MCF 10A (cell line): ENCODE results near the gene ARHGEF10L. TPM values are rescaled to one million over a fixed set of nuclear protein-coding genes. Genes with fewer than 3 reads are reported as not detected.

Experiments
- BruUV-seq: library from RNA; stranded (reverse); fragments of 400-500 nt; replicated peaks from 2 replicates; lab custom pipeline; 2021; lab: Mats Ljungman, UMichigan
- CTCF ChIA-PET: fragments of 300-600 bp; sonication (Branson Sonifier 250); formaldehyde crosslinking; extraction: SDS; loops from one replicate; lab custom pipeline; 2021; ENCODE audit warnings: antibody characterized with exemption, inconsistent platforms; lab: Yijun Ruan, JAX
- POLR2A ChIA-PET: fragments of 300-600, 350-650 bp; sonication (Branson Sonifier 250); formaldehyde crosslinking; extraction: SDS; loops from one replicate; lab custom pipeline; 2020; ENCODE audit warnings: antibody characterized with exemption, inconsistent platforms; lab: Yijun Ruan, JAX
- DNase-seq: peaks from one replicate; pipeline ENCODE4 v3.0.0-alpha.2; 2018; ENCODE audit not compliant: unreplicated experiment
- H3K27ac Mint-ChIP-seq: one replicate; pipeline ENCODE4 v1.8.0; 2022; ENCODE audit warnings: mild to moderate bottlenecking, low read depth, mixed read lengths; ENCODE audit not compliant: unreplicated experiment
- H3K27me3 Mint-ChIP-seq: one replicate; pipeline ENCODE4 v1.8.0; 2022; ENCODE audit warnings: mixed read lengths; ENCODE audit not compliant: insufficient read depth, unreplicated experiment
- H3K36me3 Mint-ChIP-seq: one replicate; pipeline ENCODE4 v1.8.0; 2022; ENCODE audit warnings: mild to moderate bottlenecking, moderate library complexity, mixed read lengths; ENCODE audit not compliant: insufficient read depth, unreplicated experiment
- H3K4me1 Mint-ChIP-seq: one replicate; pipeline ENCODE4 v1.8.0; 2022; ENCODE audit warnings: mixed read lengths; ENCODE audit not compliant: insufficient read depth, unreplicated experiment
- H3K4me3 Mint-ChIP-seq: one replicate; pipeline ENCODE4 v1.8.0; 2022; ENCODE audit warnings: mild to moderate bottlenecking, moderate library complexity, mixed read lengths; ENCODE audit not compliant: unreplicated experiment
- H3K9me3 Mint-ChIP-seq: one replicate; pipeline ENCODE4 v1.8.0; 2022; ENCODE audit warnings: mixed read lengths; ENCODE audit not compliant: unreplicated experiment
- intact Hi-C: fragments of 100-400 bp; cut with micrococcal nuclease; formaldehyde crosslinking; loops from 2 replicates; pipeline ENCODE4 v1.14.1; 2022
- total RNA-seq: library from RNA; stranded (reverse); gene quantifications from 2 replicates; pipeline ENCODE4 v1.2.3, GENCODE V29; 2022
- TF ChIP-seq, protein P1 (sequence below): fragments of 200-600 bp; IDR thresholded peaks from one replicate; pipeline ENCODE4 v1.8.0; 2022; ENCODE audit warnings: antibody characterized with exemption, mild to moderate bottlenecking; ENCODE audit not compliant: unreplicated experiment

ARHGEF10L gene
- total RNA-seq, 1 experiment from 2014 or later: 5.0 TPM

DNA sequence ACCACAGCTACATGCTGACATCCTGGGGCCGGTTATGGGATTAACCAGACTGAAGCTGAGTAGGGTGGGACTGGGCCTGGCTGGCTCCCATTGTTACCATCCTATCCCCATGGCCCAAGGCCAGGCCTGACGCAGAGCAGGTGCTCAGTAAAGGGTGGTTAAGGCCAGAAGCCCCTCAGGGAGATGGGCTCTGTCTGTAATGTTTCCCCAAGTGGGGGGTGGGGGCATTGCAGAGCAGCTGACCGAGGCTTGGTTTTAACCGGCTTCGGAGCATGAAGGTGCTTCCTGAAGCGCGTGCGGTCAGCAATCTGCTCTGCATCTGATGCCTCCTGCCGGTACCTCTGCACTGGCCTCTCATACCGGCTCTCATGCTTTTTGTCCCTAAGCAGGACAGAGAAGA, 132.2 kb downstream of the ARHGEF10L start:
- Mint-ChIP-seq H3K36me3 (peaks cover 4% of the 10 kb centered on the region), H3K27ac (no peak overlapping the region), H3K4me1 (no peaks in the 10 kb centered on the region), H3K9me3 (no peaks in the 10 kb centered on the region), H3K4me3 (no peak overlapping the region), H3K27me3 (no peaks in the 10 kb centered on the region)
- intact Hi-C loops: no loop called here
- POLR2A ChIA-PET: no interaction called here
- TF ChIP-seq, protein P1, sequence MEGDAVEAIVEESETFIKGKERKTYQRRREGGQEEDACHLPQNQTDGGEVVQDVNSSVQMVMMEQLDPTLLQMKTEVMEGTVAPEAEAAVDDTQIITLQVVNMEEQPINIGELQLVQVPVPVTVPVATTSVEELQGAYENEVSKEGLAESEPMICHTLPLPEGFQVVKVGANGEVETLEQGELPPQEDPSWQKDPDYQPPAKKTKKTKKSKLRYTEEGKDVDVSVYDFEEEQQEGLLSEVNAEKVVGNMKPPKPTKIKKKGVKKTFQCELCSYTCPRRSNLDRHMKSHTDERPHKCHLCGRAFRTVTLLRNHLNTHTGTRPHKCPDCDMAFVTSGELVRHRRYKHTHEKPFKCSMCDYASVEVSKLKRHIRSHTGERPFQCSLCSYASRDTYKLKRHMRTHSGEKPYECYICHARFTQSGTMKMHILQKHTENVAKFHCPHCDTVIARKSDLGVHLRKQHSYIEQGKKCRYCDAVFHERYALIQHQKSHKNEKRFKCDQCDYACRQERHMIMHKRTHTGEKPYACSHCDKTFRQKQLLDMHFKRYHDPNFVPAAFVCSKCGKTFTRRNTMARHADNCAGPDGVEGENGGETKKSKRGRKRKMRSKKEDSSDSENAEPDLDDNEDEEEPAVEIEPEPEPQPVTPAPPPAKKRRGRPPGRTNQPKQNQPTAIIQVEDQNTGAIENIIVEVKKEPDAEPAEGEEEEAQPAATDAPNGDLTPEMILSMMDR: no peak
- no TSS peak for BruUV-seq
- no peak for DNase-seq
- CTCF ChIA-PET: no interaction called here

DNA sequence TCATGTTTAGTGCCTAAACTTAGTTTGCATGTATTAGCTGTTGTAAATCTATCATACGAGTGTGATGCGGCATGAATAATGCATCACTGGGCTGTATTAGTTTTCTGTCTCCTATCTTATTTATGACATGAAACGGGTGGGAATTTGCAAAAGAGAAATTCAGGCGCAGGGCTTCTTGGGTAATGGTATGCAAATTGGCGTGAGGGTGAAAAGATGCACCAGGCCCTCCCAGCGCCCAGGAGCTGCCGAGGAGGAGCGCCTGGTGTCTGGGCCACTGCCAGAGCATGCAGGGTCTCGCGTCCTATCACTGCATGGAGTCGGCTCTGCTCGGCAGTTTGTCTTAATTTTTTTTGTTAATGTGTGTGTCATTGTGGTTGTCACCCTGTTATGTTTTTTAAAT, 132.7 kb downstream of the ARHGEF10L start:
- DNase-seq: no peak

DNA sequence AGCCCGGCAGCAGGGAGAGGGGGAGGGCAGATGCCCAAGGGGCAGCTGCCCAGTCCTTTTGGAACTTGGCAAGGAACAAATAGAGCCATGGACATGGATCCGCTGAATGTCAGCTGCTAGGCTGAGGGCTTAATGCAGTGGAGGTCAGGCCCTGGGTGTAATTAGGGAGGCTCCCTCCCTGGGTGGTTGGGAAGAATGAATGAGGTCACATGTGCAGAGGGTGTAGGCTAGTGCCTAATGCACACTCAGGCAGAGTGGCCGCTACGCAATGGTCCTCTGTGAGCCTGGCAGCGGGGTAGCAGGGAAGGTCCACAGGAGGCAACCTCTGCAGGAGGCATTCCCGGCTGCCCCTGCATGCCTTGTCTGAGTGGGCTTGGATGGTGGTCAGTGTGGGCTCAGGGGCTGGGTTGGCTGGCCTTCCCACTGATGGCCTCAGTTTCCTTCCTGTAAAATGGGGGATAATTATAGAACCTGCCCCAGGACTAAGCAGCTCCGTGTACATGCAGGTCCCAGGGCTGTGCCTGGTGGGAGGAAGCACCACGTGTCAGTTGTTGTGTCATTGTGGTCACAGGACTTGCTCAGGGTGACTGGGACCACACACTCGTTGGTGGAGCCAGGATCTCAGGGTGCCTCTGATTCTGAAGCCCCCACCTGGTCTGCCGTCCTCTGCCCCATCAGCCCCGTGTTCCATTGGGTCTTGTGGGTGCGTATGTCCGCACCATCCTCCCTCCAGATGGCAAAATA, 134.0 kb downstream of the ARHGEF10L start:
- Mint-ChIP-seq H3K4me3 (no peak overlapping the region), H3K27me3 (no peaks in the 10 kb centered on the region), H3K9me3 (no peaks in the 10 kb centered on the region), H3K36me3 (no peaks in the 10 kb centered on the region), H3K27ac (peak overlapping the region; percentile 14), H3K4me1 (no peaks in the 10 kb centered on the region)
- POLR2A ChIA-PET: no interaction called here
- no peak for DNase-seq
- intact Hi-C loops: no loop called here
- BruUV-seq: no TSS peak
- TF ChIP-seq, protein P1: no peak
- CTCF ChIA-PET: interaction anchor here (1.0 to 1.2 kb wide), 3 partner anchors 11 to 906 kb away, joined by 3 to 6 read pairs (median 4); no protein-coding TSS in a partner anchor

More for the DNA sequence above, 132.7 kb downstream of the ARHGEF10L start:
- H3K4me3 Mint-ChIP-seq: no peak overlapping the region
- intact Hi-C loops: no loop called here
- BruUV-seq: no TSS peak
- H3K4me1 Mint-ChIP-seq: no peaks in the 10 kb centered on the region
- H3K27me3 Mint-ChIP-seq: no peaks in the 10 kb centered on the region
- POLR2A ChIA-PET: interaction anchor here (0.7 kb wide), 1 partner anchor 16 kb away, joined by 4 read pairs; no protein-coding TSS in a partner anchor
- H3K27ac Mint-ChIP-seq: no peak overlapping the region
- H3K36me3 Mint-ChIP-seq: peaks cover 4% of the 10 kb centered on the region
- CTCF ChIA-PET: interaction anchor here (1.0 kb wide), 1 partner anchor 907 kb away, joined by 3 read pairs; no protein-coding TSS in a partner anchor
- TF ChIP-seq, protein P1: no peak
- no peaks in the 10 kb centered on the region for H3K9me3 Mint-ChIP-seq

DNA sequence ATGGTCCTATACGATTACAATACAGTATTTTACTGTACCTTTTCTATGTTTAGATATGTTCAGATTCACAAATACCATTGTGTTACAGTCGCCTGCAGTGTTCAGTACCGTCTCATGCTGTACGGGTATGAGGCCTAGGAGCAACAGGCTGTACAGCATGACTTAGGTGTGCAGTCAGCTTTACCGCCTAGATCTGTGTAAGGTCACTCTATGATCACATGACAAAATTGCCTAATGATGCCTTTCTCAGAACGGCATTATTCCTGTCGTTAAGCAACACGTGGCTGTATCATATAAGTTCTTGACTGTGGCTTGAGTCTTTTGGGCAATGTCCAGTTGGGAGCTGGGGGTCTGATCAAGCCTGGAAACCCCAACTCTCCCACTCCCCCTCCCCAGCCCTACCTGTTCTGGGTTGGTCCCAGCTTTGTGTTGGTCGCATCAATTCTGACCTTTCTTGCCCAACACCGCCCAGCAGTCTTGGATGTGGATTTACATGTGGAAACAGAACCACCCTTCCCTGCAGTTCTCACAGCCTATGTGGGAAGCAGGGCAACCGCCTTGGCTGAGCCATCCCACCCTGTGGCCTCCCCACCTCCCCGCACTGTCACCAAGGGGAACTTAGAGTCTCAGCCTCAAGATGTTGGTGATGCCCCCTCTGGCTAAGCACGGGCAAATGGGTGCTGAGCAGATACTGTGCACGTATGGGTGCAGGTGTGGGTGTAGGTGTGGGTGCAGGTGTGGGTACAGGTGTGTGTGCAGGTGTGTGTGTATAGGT, 135.4 kb downstream of the ARHGEF10L start:
- Mint-ChIP-seq H3K4me3 (no peak overlapping the region), H3K9me3 (no peaks in the 10 kb centered on the region), H3K4me1 (no peaks in the 10 kb centered on the region), H3K27ac (peak overlapping the region; percentile 49), H3K36me3 (no peaks in the 10 kb centered on the region), H3K27me3 (no peaks in the 10 kb centered on the region)
- ChIA-PET POLR2A (no interaction called here), CTCF (interaction anchor here (0.7 kb wide), 1 partner anchor 359 kb away, joined by 4 read pairs; no protein-coding TSS in a partner anchor)
- intact Hi-C loops: no loop called here
- no peak for DNase-seq
- BruUV-seq: no TSS peak
- TF ChIP-seq, protein P1: no peak
